GM12875 (cell line): ENCODE measurements around the gene MED16.

Source experiments
- H3K4me3 ChIP-seq: one replicate; pipeline ENCODE4 v1.5.1; 2011; ENCODE audit warnings: low read depth, low read length, control low read depth
- CTCF ChIP-seq: IDR thresholded peaks from 2 replicates; pipeline ENCODE4 v1.5.1; 2011; ENCODE audit warnings: low read depth, mild to moderate bottlenecking, control low read depth, inconsistent platforms, low read length, moderate library complexity, borderline replicate concordance; ENCODE audit not compliant: insufficient read depth

The MED16 gene

GRCh38 chr19:913080-913748 lies 20.2 kb upstream of the MED16 start, which contains the start of gene R3HDM4:
TSS of gene R3HDM4 (minus strand) at chr19:913219. CDS start at chr19:913157, 62 bp downstream.
- TF ChIP-seq CTCF = no peak
- peak within 1 kb of the TSS; percentile 76 for H3K4me3 ChIP-seq

- TF ChIP-seq CTCF = no peak
Observed at GRCh38 chr19:912181-913079, 19.4 kb upstream of the MED16 start.

GRCh38 chr19:911197-912033 lies 18.4 kb upstream of the MED16 start:
- TF ChIP-seq CTCF = no peak

More at GRCh38 chr19:912181-913079, 19.4 kb upstream of the MED16 start:
- H3K4me3 ChIP-seq = peak overlapping the region; percentile 76

GRCh38 chr19:907183-907853 lies 14.3 kb upstream of the MED16 start:
- no peak for TF ChIP-seq CTCF
- H3K4me3 ChIP-seq = no peak overlapping the region

More at GRCh38 chr19:911197-912033, 18.4 kb upstream of the MED16 start:
- H3K4me3 ChIP-seq = no peak overlapping the region

- TF ChIP-seq CTCF = no peak
- H3K4me3 ChIP-seq = no peak overlapping the region
Observed at GRCh38 chr19:906480-906879, 13.5 kb upstream of the MED16 start.

GRCh38 chr19:904545-904944 lies 11.6 kb upstream of the MED16 start:
- no peak for TF ChIP-seq CTCF
- H3K4me3 ChIP-seq = no peak overlapping the region
